DLD1 (cell line): ENCODE measurements around the gene IDI2.
"Not testable (repeated sequence)": the region's sequence is repeated elsewhere in the genome, so short reads cannot be mapped to it uniquely, and the experiment has no call there.

Experiments
- in situ Hi-C: cut with HindIII; loops from 2 replicates; pipeline ENCODE4 v1.10.0; 2017; ENCODE audit warnings: low sequenced_read_pairs

Gene IDI2

DNA sequence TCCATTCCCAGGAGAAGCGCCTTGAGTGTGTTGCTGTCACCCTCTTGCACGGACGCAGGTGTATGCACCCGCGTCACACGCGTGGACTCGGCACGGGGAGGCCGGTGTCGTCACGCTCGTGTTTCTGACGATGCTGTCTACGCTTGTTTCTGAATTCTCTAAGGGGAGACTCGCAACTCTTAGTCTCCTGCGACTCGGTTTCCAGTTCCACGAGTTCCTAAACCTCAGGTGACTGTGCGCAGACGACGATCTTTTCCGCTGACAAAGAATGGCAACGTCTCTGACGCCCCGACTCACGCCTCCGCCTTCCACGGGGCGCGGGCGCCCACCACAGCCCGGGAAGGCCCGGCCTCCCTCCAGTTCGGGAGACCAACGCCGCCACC, 22.7 kb upstream of the IDI2 start:
- in situ Hi-C loops = loop anchor here (10.0 kb wide), 1 partner anchor 64 kb away; the partner anchor contains the start of gene GTPBP4

DNA sequence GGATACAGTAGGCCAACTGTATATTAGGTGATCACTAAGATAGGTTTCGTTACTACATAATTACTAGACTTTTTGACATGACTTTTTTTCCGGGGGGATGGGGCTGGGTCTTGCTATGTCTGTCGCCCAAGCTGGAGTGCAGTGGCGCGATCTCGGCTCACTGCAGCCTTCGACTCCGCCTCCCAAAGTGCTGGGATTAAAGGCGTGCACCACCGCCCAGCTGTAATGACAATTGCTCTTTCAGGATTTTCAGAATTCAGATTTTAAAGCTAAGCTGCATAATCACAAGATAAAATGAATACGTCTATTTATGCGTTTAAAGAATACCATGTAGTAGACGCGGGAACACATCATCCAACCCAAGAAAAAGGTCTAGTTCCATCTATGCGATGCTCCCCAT, 22.3 kb upstream of the IDI2 start:
- in situ Hi-C loops = loop anchor here (10.0 kb wide), 1 partner anchor 63 kb away; the partner anchor contains the start of gene GTPBP4

DNA sequence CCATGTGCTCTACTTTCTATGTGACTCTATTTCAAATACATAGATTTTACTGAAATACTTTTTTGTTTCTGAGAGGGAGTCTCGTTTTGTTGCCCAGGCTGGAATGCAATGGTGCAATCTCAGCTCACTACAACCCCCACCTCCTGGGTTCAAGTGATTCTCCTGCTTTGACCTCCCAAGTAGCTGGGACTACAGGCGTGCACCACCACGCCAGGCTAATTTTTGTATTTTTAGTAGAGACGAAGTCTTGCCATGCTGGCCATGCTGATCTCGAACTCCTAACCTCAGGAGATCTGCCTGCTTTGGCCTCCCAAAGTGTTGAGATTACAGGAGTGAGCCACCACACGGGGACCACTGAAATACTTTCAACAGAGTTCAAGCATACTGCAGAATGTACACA, 19.8 kb upstream of the IDI2 start:
- in situ Hi-C loops = loop anchor here (10.0 kb wide), 1 partner anchor 61 kb away; the partner anchor contains the start of gene GTPBP4

DNA sequence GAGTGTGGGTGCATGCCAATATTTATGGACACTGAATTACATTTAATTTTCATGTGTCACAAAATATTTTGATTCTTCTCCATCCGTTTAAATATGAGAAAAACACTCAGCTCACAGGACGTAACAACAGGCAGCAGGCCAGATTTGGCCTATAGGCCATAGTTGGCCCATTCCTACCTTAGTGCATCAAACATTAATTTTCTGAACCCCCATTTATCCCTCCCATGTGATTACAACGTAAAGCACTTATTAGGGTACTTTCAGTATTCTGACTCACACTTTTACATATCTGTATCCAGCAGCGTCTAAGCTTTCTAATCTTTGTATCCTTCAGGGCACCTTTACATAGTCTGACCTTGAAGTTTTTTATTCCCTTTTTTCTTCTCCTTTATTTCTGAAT, 19.3 kb upstream of the IDI2 start:
- in situ Hi-C loops = loop anchor here (10.0 kb wide), 1 partner anchor 60 kb away; the partner anchor contains the start of gene GTPBP4

DNA sequence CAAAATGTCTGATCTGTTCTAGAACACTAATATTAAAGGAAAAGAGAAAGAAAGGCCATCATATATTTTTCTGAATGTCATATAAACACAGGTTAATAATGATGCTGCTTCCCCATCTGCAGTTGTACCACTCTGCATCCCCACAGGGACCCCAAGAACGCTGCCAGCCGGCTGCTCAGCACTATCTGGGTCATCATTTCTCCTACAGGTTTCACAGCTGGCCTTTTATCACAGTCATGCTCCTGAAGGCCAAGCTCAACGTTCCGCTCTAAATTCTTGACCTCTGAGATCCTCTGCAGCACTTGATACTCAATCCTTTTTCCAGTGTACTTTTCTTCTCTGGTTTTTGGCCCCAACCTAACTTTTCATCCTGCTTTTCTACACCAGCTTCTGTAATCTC, 18.5 kb upstream of the IDI2 start:
- in situ Hi-C loops = loop anchor here (10.0 kb wide), 1 partner anchor 59 kb away; the partner anchor contains the start of gene GTPBP4

DNA sequence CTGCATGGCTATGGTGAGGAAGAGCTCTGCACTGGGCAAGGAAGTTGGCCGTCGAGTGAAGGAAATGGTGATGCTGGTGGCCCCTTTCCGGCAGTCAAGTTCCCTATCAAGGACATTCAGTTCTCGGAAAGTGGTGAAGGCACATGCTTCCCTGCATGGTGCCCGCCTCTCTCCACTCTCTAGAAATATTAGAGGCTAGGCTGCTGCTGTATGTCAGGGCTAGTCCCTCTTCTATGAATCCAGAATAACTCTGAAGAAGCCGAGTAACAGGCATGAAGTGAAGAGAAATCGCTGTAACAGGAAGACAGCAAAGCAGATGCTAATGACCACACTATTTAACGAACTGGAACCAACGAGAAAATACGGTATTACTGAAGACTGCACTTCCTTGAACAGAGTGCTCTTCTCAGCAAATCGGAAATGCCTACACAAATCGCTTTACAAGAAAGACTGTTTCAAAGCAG, 17.9 kb upstream of the IDI2 start:
- in situ Hi-C loops = loop anchor here (10.0 kb wide), 1 partner anchor 59 kb away; the partner anchor contains the start of gene GTPBP4

DNA sequence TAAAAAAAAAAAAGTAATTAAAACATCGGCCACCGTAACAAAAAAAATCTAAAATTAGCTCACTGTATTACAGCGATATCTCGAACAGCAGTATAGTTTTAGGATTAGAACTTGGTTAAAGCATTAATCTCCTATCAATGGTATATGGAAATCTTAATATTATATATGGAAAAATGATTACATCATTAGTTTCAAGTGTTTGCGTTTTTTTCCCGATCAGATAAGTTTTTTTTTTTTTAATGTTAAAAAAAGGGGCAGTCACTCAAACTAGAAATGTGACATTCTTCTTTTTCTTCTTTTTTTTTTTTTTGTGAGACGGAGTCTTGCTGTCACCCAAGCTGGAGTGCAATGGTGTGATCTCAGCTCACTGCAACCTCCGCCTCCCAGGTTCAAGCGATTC, 15.9 kb upstream of the IDI2 start:
- in situ Hi-C loops = loop anchor here (10.0 kb wide), 1 partner anchor 57 kb away; the partner anchor contains the start of gene GTPBP4

DNA sequence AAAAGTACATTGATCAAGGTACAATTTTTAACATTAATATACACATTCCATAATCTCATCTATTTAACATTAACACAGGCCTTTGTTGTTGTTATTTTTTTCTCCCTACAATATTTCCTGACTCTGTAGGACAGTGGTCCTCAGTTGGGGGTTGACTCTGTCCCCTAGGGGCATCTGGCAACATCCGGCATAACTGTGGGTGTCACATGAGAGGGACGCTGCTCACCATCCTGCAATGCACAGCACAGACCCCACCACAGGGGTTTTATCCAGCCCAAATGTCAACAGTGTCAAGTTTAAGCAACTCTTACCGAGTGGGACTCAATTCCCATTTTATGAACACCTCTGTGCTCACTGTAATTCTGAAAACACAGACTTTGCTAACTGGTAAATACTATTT, 14.5 kb upstream of the IDI2 start:
- in situ Hi-C loops = loop anchor here (10.0 kb wide), 1 partner anchor 55 kb away; the partner anchor contains the start of gene GTPBP4

DNA sequence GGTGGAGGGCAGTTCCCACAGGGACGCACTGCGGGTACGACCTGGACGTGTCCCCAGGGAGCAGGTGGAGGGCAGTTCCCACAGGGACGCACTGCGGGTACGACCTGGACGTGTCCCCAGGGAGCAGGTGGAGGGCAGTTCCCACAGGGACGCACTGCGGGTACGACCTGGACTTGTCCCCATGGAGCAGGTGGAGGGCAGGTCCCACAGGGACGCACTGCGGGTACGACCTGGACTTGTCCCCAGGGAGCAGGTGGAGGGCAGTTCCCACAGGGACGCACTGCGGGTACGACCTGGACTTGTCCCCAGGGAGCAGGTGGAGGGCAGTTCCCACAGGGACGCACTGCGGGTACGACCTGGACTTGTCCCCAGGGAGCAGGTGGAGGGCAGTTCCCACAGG, 13.1 kb upstream of the IDI2 start:
- in situ Hi-C loops = not testable (repeated sequence)

DNA sequence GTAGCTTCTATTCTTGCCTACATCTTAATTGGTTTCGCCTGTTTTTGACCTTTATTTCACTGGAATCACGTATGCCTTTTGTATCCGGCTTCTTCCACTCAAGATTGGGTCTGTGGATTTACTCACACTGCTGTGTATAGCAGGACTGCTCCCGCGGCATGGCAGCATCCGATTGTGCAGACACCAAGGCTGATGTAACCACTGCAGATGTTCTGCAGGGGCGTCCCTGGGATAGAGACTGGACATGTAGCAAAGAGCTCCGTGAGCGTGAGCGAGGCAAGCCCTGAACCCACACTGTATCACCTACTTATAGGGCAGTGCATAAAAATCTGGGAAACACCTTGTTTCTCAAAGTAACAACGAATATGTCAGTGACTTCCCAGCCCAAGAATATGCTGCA, 11.4 kb upstream of the IDI2 start:
- in situ Hi-C loops = no loop called here

DNA sequence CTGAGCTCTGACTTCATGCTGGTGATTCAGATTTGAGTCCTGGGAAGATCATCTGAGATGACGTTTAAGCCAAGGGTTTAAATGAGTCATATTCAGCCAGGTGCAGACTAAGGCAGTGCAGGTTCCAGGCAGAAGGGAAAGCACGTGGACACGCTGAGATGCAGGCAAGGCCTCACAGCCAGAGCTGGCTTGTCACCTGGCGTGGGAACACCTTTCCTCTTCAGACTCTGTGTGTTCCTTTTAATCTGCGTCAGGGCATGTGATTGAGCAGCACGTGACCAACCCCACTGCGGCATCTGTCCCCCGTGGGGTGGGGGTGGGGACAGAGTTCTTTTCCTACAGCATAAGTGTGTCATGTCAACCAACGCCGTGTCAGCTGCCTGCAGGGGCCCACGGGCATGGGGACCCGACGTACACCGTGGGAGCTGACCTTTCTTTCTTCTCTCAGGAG, 10.7 kb upstream of the IDI2 start:
- in situ Hi-C loops = no loop called here

DNA sequence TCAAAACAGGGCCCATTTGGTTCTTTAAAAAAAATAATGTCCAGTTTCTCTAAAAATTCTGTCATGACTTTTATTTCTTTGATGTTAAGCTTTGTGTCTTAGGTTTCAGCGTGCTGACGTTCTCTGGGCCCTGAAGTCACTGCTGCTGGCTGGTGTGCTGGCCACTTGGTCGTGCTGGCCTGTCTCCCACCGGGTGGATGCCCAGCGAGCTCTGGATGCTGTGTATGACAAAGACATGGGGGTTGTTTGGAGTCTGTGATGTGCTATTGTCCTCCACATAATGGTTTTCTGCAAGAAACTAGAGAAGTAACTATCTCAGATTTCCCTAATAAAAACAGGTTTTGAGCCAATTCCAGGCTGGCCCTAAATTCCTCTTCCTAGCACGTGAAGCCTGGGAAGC, 9.5 kb upstream of the IDI2 start:
- in situ Hi-C loops = no loop called here

DNA sequence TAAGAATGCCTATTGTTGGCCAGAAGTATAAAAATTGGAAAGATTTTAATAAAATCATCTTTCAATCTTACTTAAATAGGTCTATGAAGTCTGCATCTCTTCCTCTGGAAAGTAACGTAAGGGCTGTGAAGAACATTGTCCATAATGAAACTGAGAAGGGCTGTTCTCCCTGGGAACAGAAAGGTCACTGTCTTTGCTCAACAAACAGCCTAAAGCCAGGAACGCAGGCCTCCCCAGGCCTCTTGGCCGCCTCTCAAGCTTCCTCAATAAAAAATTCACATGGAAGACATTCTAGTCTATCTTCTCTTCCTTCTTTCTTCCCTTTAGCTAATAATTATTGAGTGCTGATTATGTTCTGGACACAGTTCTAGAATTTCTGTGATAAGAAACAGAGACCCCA, 9.1 kb upstream of the IDI2 start:
- in situ Hi-C loops = no loop called here

DNA sequence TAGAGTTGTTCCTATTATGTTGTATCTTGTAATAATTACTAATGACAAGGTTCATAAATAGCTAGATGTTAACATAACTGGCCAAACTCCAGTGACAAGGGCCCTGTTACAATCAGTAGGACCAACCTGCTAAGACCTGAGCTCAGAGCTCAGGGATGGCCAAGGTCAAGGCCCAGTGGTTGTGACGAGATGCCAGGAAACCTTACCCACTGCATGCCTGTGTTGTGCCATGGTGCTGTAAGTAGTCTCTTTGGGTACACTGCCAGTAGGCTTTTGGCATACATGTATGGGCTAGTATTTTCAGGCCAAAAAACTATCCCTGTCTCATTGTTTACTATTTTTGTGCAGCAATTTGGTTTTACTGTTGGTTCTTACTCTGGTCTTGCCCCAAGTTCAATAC, 7.9 kb upstream of the IDI2 start:
- in situ Hi-C loops = no loop called here

DNA sequence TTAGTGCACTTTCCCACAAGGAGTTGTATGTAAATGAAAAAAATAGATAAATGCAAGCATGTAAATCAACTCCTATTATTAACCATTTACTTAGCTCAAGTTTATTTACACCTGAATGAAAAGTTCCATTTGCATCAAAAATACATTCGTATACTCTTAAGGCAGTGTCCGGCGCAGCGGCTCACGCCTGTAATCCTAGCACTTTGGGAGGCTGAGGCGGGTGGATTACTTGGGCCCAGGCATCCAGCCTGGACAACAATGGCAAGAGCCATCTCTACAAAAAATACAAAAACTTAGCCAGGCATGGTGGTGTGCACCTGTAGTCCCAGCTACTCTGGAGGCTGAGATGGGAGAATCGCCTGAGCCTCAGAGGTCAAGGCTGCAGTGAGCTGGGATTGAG, 4.2 kb upstream of the IDI2 start:
- in situ Hi-C loops = no loop called here

DNA sequence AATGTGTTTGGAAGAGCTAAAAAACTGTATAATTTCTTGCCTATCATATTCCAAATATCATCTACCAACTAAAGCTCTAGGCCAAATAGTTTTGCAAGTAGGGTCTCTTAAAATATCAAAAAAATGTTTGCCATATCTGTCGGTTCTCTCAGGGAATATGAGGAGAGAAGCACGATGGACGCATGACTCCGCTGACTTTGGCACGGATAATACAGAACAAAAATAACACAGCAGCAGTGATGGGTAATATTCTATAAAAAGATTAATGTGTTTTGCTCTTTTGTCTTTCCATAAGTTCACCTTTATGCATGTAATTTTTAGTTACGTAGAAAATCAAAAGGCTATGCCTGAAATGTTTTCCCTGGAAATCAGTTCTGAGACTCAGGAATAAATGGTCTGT, 919 bp upstream of the IDI2 start:
- in situ Hi-C loops = no loop called here

DNA sequence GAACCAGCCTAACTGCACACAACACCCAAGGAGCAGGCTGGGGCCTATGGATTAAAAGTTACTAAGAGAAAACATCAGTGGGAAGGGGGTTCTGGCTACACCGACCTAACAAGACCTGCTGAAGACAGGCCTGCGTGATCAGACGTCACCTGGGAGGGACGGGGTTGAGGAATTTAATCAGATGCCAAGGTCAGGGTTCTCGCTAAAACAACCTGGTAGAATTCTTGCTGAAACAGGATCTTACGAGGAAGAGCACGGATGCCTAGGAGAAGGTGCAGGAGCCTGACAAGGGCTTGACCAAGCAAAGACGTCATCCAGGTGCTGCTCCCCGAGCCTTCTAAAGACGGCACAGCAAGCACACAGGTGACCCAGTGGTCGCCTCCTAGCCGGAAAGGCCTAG, 1.6 kb downstream of the IDI2 start:
- in situ Hi-C loops = no loop called here

DNA sequence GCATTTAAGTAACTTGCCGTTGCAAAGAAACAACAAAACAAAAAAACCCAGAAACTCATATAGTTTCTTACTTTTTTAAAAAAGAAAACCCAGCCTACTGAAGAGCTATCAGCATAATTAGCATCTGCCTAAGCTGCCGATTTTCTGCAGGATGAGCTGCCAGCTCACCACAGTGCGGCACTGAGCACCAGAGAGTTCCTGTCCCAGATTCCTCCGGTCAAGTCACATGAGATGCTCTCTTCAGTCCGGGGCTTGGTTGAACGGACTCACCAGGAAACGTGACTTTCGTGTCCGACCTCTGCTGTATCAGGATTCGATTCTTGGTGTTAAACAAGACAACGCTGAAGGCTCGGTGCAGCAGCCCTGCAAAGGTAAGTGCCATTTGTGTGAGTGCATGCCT, 3.2 kb downstream of the IDI2 start:
- in situ Hi-C loops = no loop called here

DNA sequence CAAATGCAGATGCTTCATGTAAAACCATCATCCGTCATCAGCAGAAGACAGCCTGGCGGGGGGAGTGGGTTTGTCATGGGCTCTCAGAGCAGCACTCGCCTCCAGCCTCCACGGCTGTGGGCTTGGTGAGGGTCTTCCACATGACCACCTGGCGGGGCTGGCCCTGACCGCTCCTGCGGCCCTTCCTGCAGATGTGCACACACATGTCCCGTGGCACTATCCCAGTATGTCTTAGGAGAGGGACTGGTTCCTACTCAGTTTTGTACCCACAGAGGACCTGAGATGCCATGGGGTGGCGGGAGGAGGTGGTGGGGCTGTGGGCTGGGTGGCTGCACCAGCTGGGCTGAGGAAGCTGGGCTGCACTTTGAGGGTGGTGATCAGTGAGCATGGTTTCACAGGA, 4.7 kb downstream of the IDI2 start:
- in situ Hi-C loops = no loop called here

DNA sequence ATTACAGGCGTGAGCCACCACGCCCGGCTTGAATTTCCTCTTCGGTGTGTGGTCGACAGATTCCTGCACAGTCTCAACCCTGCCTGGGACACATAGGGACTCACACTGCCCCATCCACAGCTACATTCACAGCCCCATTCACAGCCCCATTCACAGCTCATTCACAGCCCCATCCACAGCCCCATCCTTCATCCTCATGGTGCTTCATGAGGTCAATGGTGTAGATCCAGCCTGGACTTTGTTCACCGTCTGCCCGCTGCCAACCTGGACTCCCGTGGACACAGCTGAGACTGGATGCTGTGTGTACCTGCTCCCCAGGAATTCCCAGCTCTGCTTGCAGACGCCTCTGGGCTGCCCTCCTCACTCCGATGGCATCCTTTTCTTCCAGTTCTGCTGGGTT, 5.2 kb downstream of the IDI2 start:
- in situ Hi-C loops = no loop called here

DNA sequence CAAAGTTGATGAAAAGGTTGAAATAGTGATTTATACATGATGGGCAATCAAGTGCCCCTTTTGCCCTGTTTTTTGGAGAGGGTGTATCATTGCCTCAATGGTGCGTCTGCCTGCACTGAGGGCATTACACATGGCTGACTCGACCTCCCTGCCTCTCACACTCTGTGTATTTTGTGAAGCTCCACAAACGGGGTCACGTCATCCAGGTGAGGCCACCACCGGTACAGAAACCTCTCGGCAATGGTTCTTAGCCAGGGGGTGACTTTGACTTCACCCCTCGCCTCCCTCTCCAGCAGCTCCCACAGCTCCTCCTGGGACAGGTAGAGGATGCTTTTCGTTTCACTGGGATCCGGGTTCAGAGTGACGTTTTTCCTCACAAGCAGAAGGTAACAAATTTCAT, 6.3 kb downstream of the IDI2 start:
- in situ Hi-C loops = no loop called here

DNA sequence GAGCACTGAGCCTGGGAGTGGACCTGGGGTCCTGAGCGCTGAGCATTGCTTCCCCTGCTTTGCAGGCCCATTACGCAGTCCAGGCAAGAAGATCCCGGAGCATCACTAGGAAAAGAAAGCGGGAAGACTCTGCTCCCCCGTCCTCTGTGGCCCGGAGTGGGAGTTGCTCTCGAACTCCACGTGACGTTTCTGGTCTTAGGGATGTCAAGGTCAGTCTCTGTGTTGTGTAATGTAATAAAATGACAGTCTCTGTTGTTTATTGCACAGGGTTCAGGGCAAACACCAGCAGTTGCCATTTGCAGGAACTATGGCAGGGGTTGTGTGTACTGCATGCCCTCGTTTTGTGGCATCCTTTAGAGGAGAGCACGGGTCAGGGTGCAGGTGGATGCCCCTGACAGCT, 10.0 kb downstream of the IDI2 start:
- in situ Hi-C loops = no loop called here

DNA sequence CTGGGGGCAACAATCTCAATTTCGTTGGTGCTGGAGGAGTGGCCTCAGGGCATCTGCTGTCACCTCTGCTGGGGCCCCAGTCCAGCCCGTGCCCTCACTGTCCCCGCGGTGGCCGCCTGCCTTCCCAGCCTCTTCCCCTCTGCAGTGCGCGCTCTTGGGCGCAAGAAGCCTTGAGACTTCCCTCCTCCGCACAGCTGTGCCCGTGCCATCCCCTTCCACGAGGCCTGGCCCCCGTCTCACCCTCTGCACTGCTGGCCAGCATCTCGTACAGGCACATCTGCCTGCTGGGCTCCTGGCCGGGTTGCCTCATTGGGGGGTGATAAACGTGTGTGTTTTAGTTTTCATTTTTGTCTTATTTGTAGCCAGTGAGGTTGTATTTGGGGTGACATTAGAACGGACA, 14.0 kb downstream of the IDI2 start:
- in situ Hi-C loops = no loop called here
